ENCODE data around the gene GJA5.

The GJA5 gene

DNA sequence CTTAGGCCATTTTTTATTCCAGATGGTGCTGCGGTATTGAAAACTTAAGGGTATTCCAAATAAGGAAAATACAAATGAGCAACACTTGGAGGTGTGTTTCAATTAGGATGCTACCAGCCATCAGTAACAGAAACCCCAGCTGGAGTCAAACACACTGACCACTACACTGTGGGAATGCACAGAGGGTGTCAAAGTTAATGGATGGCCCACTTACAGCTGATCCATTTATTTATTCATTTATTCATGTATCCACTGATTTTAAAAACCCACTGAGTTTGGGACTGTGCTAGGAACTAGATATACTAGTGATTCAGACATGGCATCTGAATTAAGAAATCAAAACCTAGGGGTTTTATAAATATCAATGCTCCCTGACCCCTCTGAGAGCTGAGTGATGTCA is 24.5 kb upstream of the GJA5 start:
- TF ChIP-seq, protein P1, sequence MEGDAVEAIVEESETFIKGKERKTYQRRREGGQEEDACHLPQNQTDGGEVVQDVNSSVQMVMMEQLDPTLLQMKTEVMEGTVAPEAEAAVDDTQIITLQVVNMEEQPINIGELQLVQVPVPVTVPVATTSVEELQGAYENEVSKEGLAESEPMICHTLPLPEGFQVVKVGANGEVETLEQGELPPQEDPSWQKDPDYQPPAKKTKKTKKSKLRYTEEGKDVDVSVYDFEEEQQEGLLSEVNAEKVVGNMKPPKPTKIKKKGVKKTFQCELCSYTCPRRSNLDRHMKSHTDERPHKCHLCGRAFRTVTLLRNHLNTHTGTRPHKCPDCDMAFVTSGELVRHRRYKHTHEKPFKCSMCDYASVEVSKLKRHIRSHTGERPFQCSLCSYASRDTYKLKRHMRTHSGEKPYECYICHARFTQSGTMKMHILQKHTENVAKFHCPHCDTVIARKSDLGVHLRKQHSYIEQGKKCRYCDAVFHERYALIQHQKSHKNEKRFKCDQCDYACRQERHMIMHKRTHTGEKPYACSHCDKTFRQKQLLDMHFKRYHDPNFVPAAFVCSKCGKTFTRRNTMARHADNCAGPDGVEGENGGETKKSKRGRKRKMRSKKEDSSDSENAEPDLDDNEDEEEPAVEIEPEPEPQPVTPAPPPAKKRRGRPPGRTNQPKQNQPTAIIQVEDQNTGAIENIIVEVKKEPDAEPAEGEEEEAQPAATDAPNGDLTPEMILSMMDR (IDR thresholded peaks at IDR 0.05; ENCODE audit: control extremely low read depth, extremely low read depth, low read depth, missing control alignments), result no peak
- POLR2A ChIA-PET, result no interaction called here
- CTCF ChIA-PET, result interaction anchor here (0.9 kb wide), 1 partner anchor 12 kb away, joined by 3 read pairs; no protein-coding TSS in a partner anchor
- no peak for DNase-seq (ENCODE audit: extremely low spot score)

DNA sequence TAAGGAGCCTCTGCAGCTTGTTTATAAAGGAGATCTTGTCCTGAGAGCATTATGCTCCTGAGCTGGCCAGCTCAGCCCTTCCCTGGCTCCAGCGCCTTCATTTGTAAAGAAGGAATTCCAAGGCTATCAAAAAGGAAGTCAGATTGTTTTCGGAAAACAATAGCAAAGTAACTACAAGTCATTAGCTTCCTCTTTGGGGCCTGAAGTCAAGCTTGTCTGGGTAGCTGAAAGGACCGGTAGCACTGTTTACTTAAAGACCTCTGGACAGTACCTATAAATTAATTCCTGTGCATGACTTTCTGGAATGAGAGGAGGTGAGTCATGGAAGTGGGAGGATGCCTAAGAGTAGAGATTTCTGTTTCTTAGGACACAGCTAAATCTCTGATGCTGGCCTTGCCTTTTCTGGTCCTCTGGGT is 20.7 kb upstream of the GJA5 start:
- DNase-seq (ENCODE audit: extremely low spot score), result no peak
- TF ChIP-seq, protein P1 (IDR thresholded peaks at IDR 0.05; ENCODE audit: control extremely low read depth, extremely low read depth, low read depth, missing control alignments), result no peak
- CTCF ChIA-PET, result interaction anchor here (1.2 kb wide), 2 partner anchors 20 to 30 kb away, joined by 3 read pairs; no protein-coding TSS in a partner anchor
- POLR2A ChIA-PET, result no interaction called here

DNA sequence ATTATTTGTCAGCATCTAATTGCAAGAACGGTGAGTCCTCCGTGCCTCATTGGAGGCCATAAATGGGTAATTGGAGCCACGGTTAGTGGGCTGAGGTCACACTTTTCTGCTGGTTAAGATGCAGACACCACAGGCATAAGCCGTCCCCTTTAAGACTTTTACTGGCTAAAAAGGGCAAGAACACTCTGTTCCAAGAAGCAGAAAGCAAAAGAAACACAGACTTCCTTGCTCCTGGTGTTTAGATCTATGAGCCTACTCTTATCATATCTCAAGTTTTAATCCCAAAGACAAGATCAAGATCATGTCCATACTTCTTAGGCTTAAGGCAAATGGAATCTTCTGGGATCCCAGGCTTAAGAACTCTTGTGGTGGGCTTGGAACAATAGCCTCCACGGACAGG is 17.3 kb upstream of the GJA5 start:
- no peak for DNase-seq (ENCODE audit: extremely low spot score)
- TF ChIP-seq, protein P1 (IDR thresholded peaks at IDR 0.05; ENCODE audit: control extremely low read depth, extremely low read depth, low read depth, missing control alignments), result no peak
- ChIA-PET POLR2A (no interaction called here), CTCF (no interaction called here)

DNA sequence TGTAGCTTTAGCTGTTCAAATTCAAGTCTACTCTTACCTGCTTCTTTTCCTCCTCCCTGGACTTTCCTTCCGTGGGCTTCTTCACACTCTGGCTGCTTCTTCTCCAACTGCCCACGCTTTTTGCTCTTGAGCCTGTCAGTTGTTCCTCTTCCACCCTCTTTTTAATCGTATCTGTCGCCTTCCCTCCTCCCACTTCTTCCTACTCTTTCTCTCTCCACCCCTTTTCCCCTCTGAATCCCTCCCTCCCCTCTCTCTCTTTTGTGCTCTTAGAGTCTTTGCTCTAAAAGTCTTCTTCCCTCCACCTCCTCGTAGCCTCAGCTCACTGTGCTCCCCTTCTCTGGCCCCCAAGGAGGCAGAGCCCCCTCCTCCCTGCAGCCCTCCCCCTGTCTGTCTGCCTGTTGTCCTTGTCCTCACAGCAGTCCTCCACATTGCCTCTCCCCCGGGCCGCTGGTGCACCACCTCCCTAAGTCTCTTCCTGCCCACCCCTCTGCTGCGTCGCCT is 12.9 kb upstream of the GJA5 start:
- POLR2A ChIA-PET, result no interaction called here
- no peak for DNase-seq (ENCODE audit: extremely low spot score)
- TF ChIP-seq, protein P1 (IDR thresholded peaks at IDR 0.05; ENCODE audit: control extremely low read depth, extremely low read depth, low read depth, missing control alignments), result no peak
- CTCF ChIA-PET, result no interaction called here

DNA sequence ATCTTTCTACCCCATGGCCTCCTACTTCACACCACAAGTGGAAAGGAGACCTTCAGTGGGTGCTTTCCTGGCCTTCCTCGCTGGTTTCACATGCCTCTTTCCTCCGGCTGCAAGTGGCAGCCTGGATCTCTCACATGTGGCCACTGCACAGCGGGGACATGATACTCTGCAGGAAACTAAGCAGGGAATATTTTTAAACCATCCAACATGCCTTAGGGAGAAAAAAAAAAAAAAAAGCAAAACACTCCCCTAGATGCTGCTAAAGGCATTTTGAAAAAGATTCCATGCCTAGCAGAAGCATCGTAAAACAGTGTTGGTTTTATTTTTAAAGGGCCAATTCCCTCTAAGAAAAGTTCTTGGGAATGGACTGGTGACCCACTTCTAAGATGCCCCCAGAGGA is 12.2 kb upstream of the GJA5 start:
- no peak for DNase-seq (ENCODE audit: extremely low spot score)
- ChIA-PET POLR2A (no interaction called here), CTCF (no interaction called here)
- TF ChIP-seq, protein P1 (IDR thresholded peaks at IDR 0.05; ENCODE audit: control extremely low read depth, extremely low read depth, low read depth, missing control alignments), result no peak

DNA sequence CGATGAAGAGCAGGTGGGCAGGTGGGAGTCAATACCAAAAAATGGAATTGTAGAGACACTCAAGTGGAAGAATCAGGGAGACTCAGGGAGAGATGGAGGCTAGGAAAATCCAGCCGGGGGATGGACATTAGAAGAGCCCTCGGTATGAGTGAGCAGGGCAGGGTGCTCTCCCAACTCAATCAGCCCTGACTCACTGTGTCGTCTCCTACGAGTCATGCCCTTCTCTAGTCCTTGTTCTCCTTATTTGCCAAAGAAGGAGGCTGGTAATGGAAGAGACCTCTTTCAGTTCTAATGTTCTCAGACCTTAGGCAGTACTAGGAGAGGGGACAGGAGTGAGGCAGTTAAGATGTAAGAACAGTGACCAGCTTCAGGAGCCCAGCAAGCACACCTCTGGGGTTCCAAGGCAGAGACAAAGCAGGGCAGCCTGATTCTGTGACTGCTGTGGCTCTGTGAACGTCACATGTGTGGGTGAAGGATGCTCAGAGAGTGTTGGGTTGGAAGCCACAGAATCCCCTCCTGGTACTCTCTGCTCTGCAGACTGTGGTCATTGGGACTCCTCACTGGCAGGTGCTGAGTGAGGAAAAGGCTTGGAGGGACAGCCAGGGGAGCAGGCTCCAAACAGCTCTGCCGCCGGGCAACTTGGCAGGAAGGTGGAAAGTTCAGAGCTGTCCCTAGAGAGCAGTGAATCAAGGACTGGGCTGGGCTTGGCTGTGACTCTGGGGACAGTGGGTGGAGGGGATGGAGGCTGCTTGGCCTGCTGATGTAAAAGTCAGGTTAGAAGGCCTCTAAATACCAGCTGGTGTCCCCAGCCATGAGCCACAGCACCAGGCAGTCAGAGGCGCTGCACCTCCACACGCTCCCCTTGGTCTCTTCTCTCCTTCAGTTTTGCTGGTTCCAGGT is 11.1 kb upstream of the GJA5 start:
- POLR2A ChIA-PET, result no interaction called here
- DNase-seq (ENCODE audit: extremely low spot score), result no peak
- TF ChIP-seq, protein P1 (IDR thresholded peaks at IDR 0.05; ENCODE audit: control extremely low read depth, extremely low read depth, low read depth, missing control alignments), result no peak
- CTCF ChIA-PET, result no interaction called here

Measured in GM10248 (cell line).